Astrocyte (in vitro differentiated cells and primary cell): ENCODE data around the gene SLC33A1. TPM values are rescaled to one million over a fixed set of nuclear protein-coding genes. Genes with fewer than 3 reads are reported as not detected.
"Not testable (repeated sequence)": the region's sequence is repeated elsewhere in the genome, so short reads cannot be mapped to it uniquely, and the experiment has no call there.

ENCODE experiments used
- DNase-seq: peaks from one replicate; pipeline ENCODE4 v3.0.0-alpha.2; 2010; ENCODE audit warnings: low read depth
- FAIRE-seq: peaks from 2 replicates; lab custom pipeline; 2011; peaks lifted over from hg19 to GRCh38; lab: Jason Lieb, UNC
- H2AFZ ChIP-seq: 2 replicates; pipeline ENCODE4 v1.6.0; 2012; ENCODE audit warnings: low read depth, low read length, inconsistent platforms
- H3K27ac ChIP-seq: 2 replicates; pipeline ENCODE4 v1.5.1; 2011; ENCODE audit warnings: low read depth, low read length, inconsistent platforms
- H3K27me3 ChIP-seq: 2 replicates; pipeline ENCODE4 v1.6.0; 2011; ENCODE audit warnings: low read length, inconsistent platforms; ENCODE audit not compliant: insufficient read depth
- H3K36me3 ChIP-seq: 2 replicates; pipeline ENCODE4 v1.5.1; 2011; ENCODE audit warnings: low read length, inconsistent platforms; ENCODE audit not compliant: insufficient read depth
- H3K4me1 ChIP-seq: 2 replicates; pipeline ENCODE4 v1.5.1; 2011; ENCODE audit warnings: low read length, inconsistent platforms; ENCODE audit not compliant: insufficient read depth
- H3K4me2 ChIP-seq: 2 replicates; pipeline ENCODE4 v1.6.0; 2012; ENCODE audit warnings: low read length, inconsistent platforms
- H3K4me3 ChIP-seq: 2 replicates; pipeline ENCODE4 v1.5.1; 2011; ENCODE audit warnings: low read depth, mild to moderate bottlenecking, low read length, inconsistent platforms; ENCODE audit not compliant: insufficient read depth
- H3K79me2 ChIP-seq: 2 replicates; pipeline ENCODE4 v1.6.0; 2012; ENCODE audit warnings: mild to moderate bottlenecking, low read length, inconsistent platforms; ENCODE audit not compliant: insufficient read depth
- H3K9ac ChIP-seq: 2 replicates; pipeline ENCODE4 v1.6.0; 2012; ENCODE audit warnings: mild to moderate bottlenecking, low read length, inconsistent platforms
- H3K9me3 ChIP-seq: 2 replicates; pipeline ENCODE4 v1.5.1; 2012; ENCODE audit warnings: low read depth, mild to moderate bottlenecking, low read length, inconsistent platforms; ENCODE audit not compliant: insufficient read depth
- H4K20me1 ChIP-seq: 2 replicates; pipeline ENCODE4 v1.6.0; 2012; ENCODE audit warnings: low read length, inconsistent platforms; ENCODE audit not compliant: insufficient read depth
- H3K27ac Mint-ChIP-seq: one replicate; pipeline ENCODE4 v1.8.0; 2021; ENCODE audit warnings: mild to moderate bottlenecking, mixed read lengths; ENCODE audit not compliant: unreplicated experiment
- H3K27me3 Mint-ChIP-seq: one replicate; pipeline ENCODE4 v1.8.0; 2021; ENCODE audit warnings: low read depth, mixed read lengths; ENCODE audit not compliant: unreplicated experiment
- H3K36me3 Mint-ChIP-seq: one replicate; pipeline ENCODE4 v1.8.0; 2021; ENCODE audit warnings: low read depth, mixed read lengths; ENCODE audit not compliant: unreplicated experiment
- H3K4me1 Mint-ChIP-seq: one replicate; pipeline ENCODE4 v1.8.0; 2021; ENCODE audit warnings: low read depth, mixed read lengths; ENCODE audit not compliant: unreplicated experiment
- H3K4me3 Mint-ChIP-seq: one replicate; pipeline ENCODE4 v1.8.0; 2021; ENCODE audit warnings: mild to moderate bottlenecking, moderate library complexity, mixed read lengths; ENCODE audit not compliant: unreplicated experiment
- H3K9me3 Mint-ChIP-seq: one replicate; pipeline ENCODE4 v1.8.0; 2021; ENCODE audit warnings: mild to moderate bottlenecking, mixed read lengths; ENCODE audit not compliant: unreplicated experiment
- EZH2 ChIP-seq: IDR thresholded peaks from 2 replicates; pipeline ENCODE4 v1.6.1; 2012; ENCODE audit warnings: mild to moderate bottlenecking, low read length, inconsistent platforms; ENCODE audit not compliant: insufficient read depth
- total RNA-seq: library from RNA; stranded (reverse); gene quantifications from 2 replicates; pipeline ENCODE4 v1.2.1, GENCODE V29; 2021
- TF ChIP-seq, protein P1 (sequence below): IDR thresholded peaks from 2 replicates; pipeline ENCODE4 v1.5.1; 2011; ENCODE audit warnings: low read depth, mild to moderate bottlenecking, inconsistent platforms, low read length, moderate library complexity; ENCODE audit not compliant: insufficient read depth

The SLC33A1 gene
- total RNA-seq, 1 donor from 2014 or later, result 27.3 TPM

DNA sequence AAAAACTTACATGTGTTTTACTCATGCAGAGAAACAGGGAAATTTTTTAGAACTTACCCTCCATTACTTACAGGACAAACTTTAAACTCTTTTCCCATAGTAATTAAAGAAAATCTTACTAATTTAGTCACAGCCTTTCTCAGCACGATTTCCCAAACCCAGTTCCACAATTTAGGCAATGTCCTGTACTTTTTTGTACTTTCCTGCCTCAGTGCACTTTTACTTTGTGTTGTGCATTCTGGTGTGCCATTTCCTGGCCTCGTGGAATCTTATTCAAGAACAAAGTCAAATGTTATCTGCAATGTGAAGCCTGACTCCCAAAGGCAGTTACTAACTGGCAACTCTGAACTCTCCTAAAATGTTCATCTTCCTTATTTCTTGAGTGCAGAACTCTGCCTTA is 1.9 kb downstream of the SLC33A1 start:
- peak overlapping the region; percentile 27 for H3K27ac Mint-ChIP-seq
- Histone ChIP-seq H3K9me3 (no peaks in the 10 kb centered on the region), H2AFZ (no peak overlapping the region), H3K36me3 (peaks cover 5% of the 10 kb centered on the region), H3K4me2 (peak overlapping the region; percentile 83), H3K79me2 (peaks cover 64% of the 10 kb centered on the region), H3K9ac (peak overlapping the region; percentile 94), H3K27ac (no peak overlapping the region), H3K4me1 (peaks cover 5% of the 10 kb centered on the region), H3K4me3 (peak overlapping the region; percentile 87), H3K27me3 (no peaks in the 10 kb centered on the region), H4K20me1 (peaks cover 44% of the 10 kb centered on the region)
- no peak for TF ChIP-seq EZH2
- TF ChIP-seq, protein P1, sequence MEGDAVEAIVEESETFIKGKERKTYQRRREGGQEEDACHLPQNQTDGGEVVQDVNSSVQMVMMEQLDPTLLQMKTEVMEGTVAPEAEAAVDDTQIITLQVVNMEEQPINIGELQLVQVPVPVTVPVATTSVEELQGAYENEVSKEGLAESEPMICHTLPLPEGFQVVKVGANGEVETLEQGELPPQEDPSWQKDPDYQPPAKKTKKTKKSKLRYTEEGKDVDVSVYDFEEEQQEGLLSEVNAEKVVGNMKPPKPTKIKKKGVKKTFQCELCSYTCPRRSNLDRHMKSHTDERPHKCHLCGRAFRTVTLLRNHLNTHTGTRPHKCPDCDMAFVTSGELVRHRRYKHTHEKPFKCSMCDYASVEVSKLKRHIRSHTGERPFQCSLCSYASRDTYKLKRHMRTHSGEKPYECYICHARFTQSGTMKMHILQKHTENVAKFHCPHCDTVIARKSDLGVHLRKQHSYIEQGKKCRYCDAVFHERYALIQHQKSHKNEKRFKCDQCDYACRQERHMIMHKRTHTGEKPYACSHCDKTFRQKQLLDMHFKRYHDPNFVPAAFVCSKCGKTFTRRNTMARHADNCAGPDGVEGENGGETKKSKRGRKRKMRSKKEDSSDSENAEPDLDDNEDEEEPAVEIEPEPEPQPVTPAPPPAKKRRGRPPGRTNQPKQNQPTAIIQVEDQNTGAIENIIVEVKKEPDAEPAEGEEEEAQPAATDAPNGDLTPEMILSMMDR, result no peak
- H3K36me3 Mint-ChIP-seq, result peaks cover 5% of the 10 kb centered on the region
- DNase-seq (no peak), FAIRE-seq (no peak)
- H3K27me3 Mint-ChIP-seq, result no peaks in the 10 kb centered on the region
- H3K9me3 Mint-ChIP-seq, result peaks cover 5% of the 10 kb centered on the region
- peaks cover 14% of the 10 kb centered on the region for H3K4me1 Mint-ChIP-seq
- H3K4me3 Mint-ChIP-seq, result peak overlapping the region; percentile 97

DNA sequence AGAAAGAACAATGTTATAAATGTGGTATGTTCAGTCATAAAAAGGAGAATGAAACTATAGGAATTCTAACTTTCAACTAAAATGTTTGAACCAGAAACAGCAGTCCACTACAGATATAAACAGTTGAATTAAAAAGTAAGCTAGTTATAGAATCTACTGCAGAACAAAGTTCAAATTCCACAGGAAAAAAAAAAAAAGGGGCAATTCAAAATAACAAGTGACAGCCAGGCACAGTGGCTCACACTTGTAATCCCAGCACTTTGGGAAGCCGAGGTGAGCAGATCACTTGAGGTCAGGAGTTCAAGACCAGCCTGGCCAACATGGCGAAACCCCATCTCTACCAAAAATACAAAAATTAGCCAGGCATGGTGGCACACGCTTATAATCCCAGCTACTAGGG is 4.8 kb downstream of the SLC33A1 start:
- H3K36me3 Mint-ChIP-seq, H3K27me3 Mint-ChIP-seq, H3K27ac ChIP-seq, DNase-seq, FAIRE-seq, H2AFZ ChIP-seq, H3K4me3 Mint-ChIP-seq, H3K4me3 ChIP-seq, H3K27me3 ChIP-seq, H3K9ac ChIP-seq, H3K27ac Mint-ChIP-seq, H3K9me3 ChIP-seq, H3K36me3 ChIP-seq, H3K4me1 ChIP-seq, H3K9me3 Mint-ChIP-seq: not testable (repeated sequence)
- Histone ChIP-seq H3K4me2 (peak overlapping the region; percentile 48), H4K20me1 (peaks cover 68% of the 10 kb centered on the region), H3K79me2 (peaks cover 92% of the 10 kb centered on the region)
- peaks cover 17% of the 10 kb centered on the region for H3K4me1 Mint-ChIP-seq

DNA sequence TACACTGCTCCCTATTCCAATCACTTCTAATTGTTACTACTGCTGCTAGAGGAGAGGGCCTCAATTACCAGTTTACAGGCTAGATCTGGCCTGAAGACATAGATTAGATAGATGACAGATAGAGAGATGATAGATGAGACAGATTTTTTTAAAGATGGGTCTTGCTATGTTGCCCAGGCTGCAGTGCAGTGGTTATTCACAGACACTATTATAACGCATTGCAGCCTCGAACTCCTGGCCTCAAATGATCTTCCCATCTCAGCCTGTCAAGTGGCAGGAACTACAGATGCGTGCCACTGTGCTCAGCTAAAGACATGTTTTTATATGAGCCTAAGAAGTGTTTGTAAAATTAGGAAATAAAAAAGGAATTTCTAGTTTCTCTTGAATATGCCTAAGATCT is 6.2 kb downstream of the SLC33A1 start:
- Histone ChIP-seq H3K4me1 (peaks cover 8% of the 10 kb centered on the region), H3K27ac (no peak overlapping the region), H3K4me3 (no peak overlapping the region), H3K36me3 (peaks cover 5% of the 10 kb centered on the region), H3K27me3 (no peaks in the 10 kb centered on the region), H2AFZ (no peak overlapping the region), H4K20me1 (peaks cover 74% of the 10 kb centered on the region), H3K9ac (no peak overlapping the region), H3K9me3 (no peaks in the 10 kb centered on the region), H3K79me2 (peaks cover 93% of the 10 kb centered on the region), H3K4me2 (peak overlapping the region; percentile 23)
- Mint-ChIP-seq H3K4me3 (no peak overlapping the region), H3K27ac (no peak overlapping the region), H3K4me1 (peaks cover 17% of the 10 kb centered on the region), H3K36me3 (no peaks in the 10 kb centered on the region), H3K9me3 (no peaks in the 10 kb centered on the region), H3K27me3 (no peaks in the 10 kb centered on the region)
- FAIRE-seq, result no peak
- TF ChIP-seq EZH2, result no peak
- TF ChIP-seq, protein P1, result no peak
- DNase-seq, result no peak
